Stimulated activated CD4-positive, alpha-beta T cell treated with anti-CD3 and anti-CD28 coated beads, Interleukin-1b, Interleukin-23, amount 100 ng/mL, for 24 hours (primary cell): Measurements from ENCODE around the gene GRM7.

Source experiments
- DNase-seq, 4 experiments: peaks; one replicate each; pipeline ENCODE4 v3.0.0-alpha.2; 2020; ENCODE audit warnings: low read depth in 4 of 4, low spot score in 1 of 4

The GRM7 gene

GRCh38 chr3:7637694-7638093, 776.8 kb downstream of the GRM7 start:
- DNase-seq, result no peak

GRCh38 chr3:7638103-7638502, 777.2 kb downstream of the GRM7 start:
- DNase-seq, result no peak

- DNase-seq, result no peak
These were observed 779.9 kb downstream of the GRM7 start for GRCh38 chr3:7640787-7641186.

- no peak for DNase-seq
These were observed 785.9 kb downstream of the GRM7 start for GRCh38 chr3:7646851-7647250.

GRCh38 chr3:7650466-7650865, 789.6 kb downstream of the GRM7 start:
- DNase-seq, result no peak

GRCh38 chr3:7651274-7651673, 790.4 kb downstream of the GRM7 start:
- no peak for DNase-seq

- DNase-seq, result no peak
These were observed 796.5 kb downstream of the GRM7 start for GRCh38 chr3:7657214-7658112.

- no peak for DNase-seq
These were observed 797.4 kb downstream of the GRM7 start for GRCh38 chr3:7658294-7658693.

GRCh38 chr3:7659079-7659478, 798.2 kb downstream of the GRM7 start:
- no peak for DNase-seq

GRCh38 chr3:7663771-7664170, 802.9 kb downstream of the GRM7 start:
- no peak for DNase-seq

GRCh38 chr3:7667774-7668173, 806.9 kb downstream of the GRM7 start:
- DNase-seq, result no peak

- no peak for DNase-seq
These were observed 808.7 kb downstream of the GRM7 start for GRCh38 chr3:7669641-7670040.

- no peak for DNase-seq
These were observed 817.6 kb downstream of the GRM7 start for GRCh38 chr3:7678521-7678920.

GRCh38 chr3:7682822-7683229, 821.9 kb downstream of the GRM7 start:
- no peak for DNase-seq

- no peak for DNase-seq
These were observed 822.5 kb downstream of the GRM7 start for GRCh38 chr3:7683426-7683825.

- no peak for DNase-seq
These were observed 823.3 kb downstream of the GRM7 start for GRCh38 chr3:7684182-7684715.

- no peak for DNase-seq
These were observed 826.7 kb downstream of the GRM7 start for GRCh38 chr3:7687428-7688147.

GRCh38 chr3:7692866-7693265, 832.0 kb downstream of the GRM7 start:
- DNase-seq, result no peak

GRCh38 chr3:7693976-7694375, 833.1 kb downstream of the GRM7 start:
- DNase-seq, result no peak

GRCh38 chr3:7695049-7695448, 834.1 kb downstream of the GRM7 start:
- DNase-seq, result no peak

GRCh38 chr3:7696320-7696719, 835.4 kb downstream of the GRM7 start:
- DNase-seq, result no peak

- no peak for DNase-seq
These were observed 836.6 kb downstream of the GRM7 start for GRCh38 chr3:7697548-7697947.
